GM12878 (cell line): ENCODE data around the gene SCARF1. TPM values are rescaled to one million over a fixed set of nuclear protein-coding genes. Genes with fewer than 3 reads are reported as not detected.

Experiments
- ATAC-seq: fragments of 200-7000 bp; cut with Tn5 transposase; 3 replicates; pipeline ENCODE4 v1.9.1; 2020; ENCODE audit warnings: mild to moderate bottlenecking, moderate library complexity
- BruUV-seq: library from RNA; stranded (reverse); fragments of 400-500 nt; replicated peaks from 2 replicates; lab custom pipeline; 2021; lab: Mats Ljungman, UMichigan
- CTCF ChIA-PET: fragments of 300-600 bp; sonication (Branson Sonifier 250); formaldehyde crosslinking; extraction: SDS; loops from one replicate; lab custom pipeline; 2021; ENCODE audit warnings: inconsistent platforms; lab: Yijun Ruan, JAX
- POLR2A ChIA-PET: fragments of 350-600 bp; formaldehyde crosslinking; extraction: SDS; loops from one replicate; lab custom pipeline; 2021; ENCODE audit warnings: inconsistent platforms; lab: Charles Lee
- RAD21 ChIA-PET: fragments of 300-600 bp; sonication (Branson Sonifier 250); formaldehyde crosslinking; loops from one replicate; lab custom pipeline; 2023; ENCODE audit warnings: antibody characterized with exemption; ENCODE audit not compliant: unreplicated experiment; lab: Charles Lee
- SMC1A ChIA-PET: fragments of 300-600 bp; sonication (Branson Sonifier 250); formaldehyde crosslinking; loops from one replicate; lab custom pipeline; 2023; ENCODE audit not compliant: unreplicated experiment, uncharacterized antibody; lab: Charles Lee
- DNase-seq: peaks from one replicate; pipeline ENCODE4 v3.0.0-alpha.2; 2011; ENCODE audit warnings: low read depth, low spot score
- FAIRE-seq: peaks from 3 replicates; lab custom pipeline; 2011; peaks lifted over from hg19 to GRCh38; lab: Jason Lieb, UNC
- H2AFZ ChIP-seq: 2 replicates; pipeline ENCODE4 v1.6.0; 2011; ENCODE audit warnings: low read depth, low read length, control low read depth; ENCODE audit not compliant: control insufficient read depth
- H3K27ac ChIP-seq: 2 replicates; pipeline ENCODE4 v1.5.1; 2011; ENCODE audit warnings: control low read depth; ENCODE audit not compliant: control insufficient read depth, insufficient read depth
- H3K27me3 ChIP-seq, 2 experiments: replicated peaks in 1 of 2; 2 replicates each; pipeline versions ENCODE4 v1.6.0 to v1.6.1; 2011; ENCODE audit warnings: low read length in 1 of 2; ENCODE audit not compliant: control insufficient read depth in 2 of 2, insufficient read depth in 2 of 2
- H3K36me3 ChIP-seq, 2 experiments: 2 replicates each; pipeline ENCODE4 v1.5.1; 2011; ENCODE audit warnings: low read length in 1 of 2; ENCODE audit not compliant: control insufficient read depth in 2 of 2, insufficient read depth in 2 of 2
- H3K4me1 ChIP-seq: 2 replicates; pipeline ENCODE4 v1.6.1; 2011; ENCODE audit warnings: mild to moderate bottlenecking, low read length, moderate library complexity, mixed read lengths; ENCODE audit not compliant: control insufficient read depth, insufficient read depth
- H3K4me2 ChIP-seq: 2 replicates; pipeline ENCODE4 v1.6.0; 2011; ENCODE audit warnings: control low read depth; ENCODE audit not compliant: control insufficient read depth, insufficient read depth
- H3K4me3 ChIP-seq: fragments of 200-600 bp; sonication (generic); 2 replicates; pipeline ENCODE4 v1.5.1; 2016
- H3K79me2 ChIP-seq: 2 replicates; pipeline ENCODE4 v1.6.0; 2011; ENCODE audit warnings: low read length; ENCODE audit not compliant: control insufficient read depth, insufficient read depth
- H3K9ac ChIP-seq: 2 replicates; pipeline ENCODE4 v1.8.0; 2011; ENCODE audit warnings: low read length, control low read depth, mixed read lengths; ENCODE audit not compliant: control insufficient read depth, insufficient read depth
- H3K9me3 ChIP-seq: replicated peaks from 3 replicates; pipeline ENCODE4 v1.5.1; 2011; ENCODE audit warnings: mild to moderate bottlenecking, low read length; ENCODE audit not compliant: control insufficient read depth, insufficient read depth
- H4K20me1 ChIP-seq: 2 replicates; pipeline ENCODE4 v1.6.0; 2011; ENCODE audit not compliant: control insufficient read depth, insufficient read depth
- BMI1 ChIP-seq: fragments of 450-650 bp; IDR thresholded peaks from 2 replicates; pipeline ENCODE4 v1.6.1; 2016; ENCODE audit warnings: mild to moderate bottlenecking, moderate library complexity, borderline replicate concordance
- ESRRA ChIP-seq: IDR thresholded peaks from 2 replicates; pipeline ENCODE4 v1.6.1; 2012; ENCODE audit warnings: mild to moderate bottlenecking, low read length, improper control_type of control experiment
- FOXM1 ChIP-seq: IDR thresholded peaks from 2 replicates; pipeline ENCODE4 v1.6.1; 2012; ENCODE audit warnings: low read depth, mild to moderate bottlenecking, inconsistent platforms, low read length, moderate library complexity
- HCFC1 ChIP-seq: fragments of 150-350 bp; IDR thresholded peaks from 2 replicates; pipeline ENCODE4 v1.6.1; 2014; ENCODE audit warnings: low read length
- NR2C1 ChIP-seq: fragments of 450-650 bp; IDR thresholded peaks from 2 replicates; pipeline ENCODE4 v1.6.1; 2017; ENCODE audit warnings: antibody characterized with exemption, mild to moderate bottlenecking, moderate library complexity
- SIN3A ChIP-seq: IDR thresholded peaks from 2 replicates; pipeline ENCODE4 v1.6.1; 2012; ENCODE audit warnings: low read depth, low read length, improper control_type of control experiment
- YY1 ChIP-seq: IDR thresholded peaks from 2 replicates; pipeline ENCODE4 v1.6.1; 2011; ENCODE audit warnings: low read depth, mild to moderate bottlenecking, low read length
- ZBTB33 ChIP-seq: fragments of 450-650 bp; IDR thresholded peaks from 2 replicates; pipeline ENCODE4 v1.6.1; 2017; ENCODE audit warnings: mild to moderate bottlenecking
- ZBTB40 ChIP-seq: fragments of 450-650 bp; IDR thresholded peaks from 2 replicates; pipeline ENCODE4 v1.6.1; 2016; ENCODE audit warnings: mild to moderate bottlenecking, moderate library complexity, borderline replicate concordance
- ZNF687 ChIP-seq: fragments of 450-650 bp; IDR thresholded peaks from 2 replicates; pipeline ENCODE4 v1.6.1; 2017; ENCODE audit warnings: mild to moderate bottlenecking, moderate library complexity
- WGBS: methylation state at CpG from one replicate; pipeline ENCODE4 v1.1.6; 2016; ENCODE audit warnings: low lambda C conversion rate; ENCODE audit not compliant: insufficient replicate concordance, insufficient coverage; ENCODE audit errors: missing lambda C conversion rate; 5-methylcytosine and 5-hydroxymethylcytosine counted together
- in situ Hi-C: fragments of 300-500 bp; cut with MboI; formaldehyde crosslinking; loops from 9 replicates; pipeline ENCODE4 v1.14.3; 2018; ENCODE audit warnings: mixed read lengths
- intact Hi-C: fragments of 100-400 bp; cut with micrococcal nuclease; formaldehyde crosslinking; loops from one replicate; pipeline ENCODE4 v1.14.2; 2022; ENCODE audit not compliant: unreplicated experiment
- polyA plus RNA-seq, 11 experiments: library from polyadenylated mRNA; depleted of rRNA in 4 of 11; unstranded in 6 of 11; stranded (reverse) in 5 of 11; fragments of >200 nt; fragmentation: Nextera tagmentation in 4 of 11; fragmentation: Illumina TruSeq in 1 of 11; extraction: Ambion mirVana in 4 of 11; extraction: Trizol in 1 of 11; gene quantifications; 1 replicate in 1 of 11; 2 replicates in 10 of 11; pipeline versions ENCODE4 v1.2.1 to v1.2.3, GENCODE V29; 2011 to 2016; ENCODE audit warnings: inconsistent platforms in 2 of 11, missing spikeins in 2 of 11, low read depth in 1 of 11
- total RNA-seq, 4 experiments: library from RNA; depleted of rRNA in 3 of 4; stranded (reverse); fragments of >200 nt in 3 of 4; fragmentation: Illumina TruSeq in 1 of 4; extraction: Trizol in 1 of 4; gene quantifications; 2 replicates each; pipeline versions ENCODE4 v1.2.1 to v1.2.3, GENCODE V29; 2013 to 2021

Gene SCARF1
- total and polyA plus RNA-seq, 10 of the 15 experiments (the other 5 are each of a cell fraction or from before 2014, with no cell fraction given): 0.10 to 1.7 (median 0.43) TPM

GRCh38 chr17:1684378-1685189 lies 39.1 kb upstream of the SCARF1 start, which contains the start of gene PRPF8:
Gene PRPF8 (minus strand): TSS chr17:1684867. CDS start chr17:1684571, 296 bp downstream.
- Histone ChIP-seq H3K27ac (peak within 1 kb of the TSS; percentile 86), H3K9me3 (no peaks in the 10 kb centered on the region), H3K27me3 (no peaks in the 10 kb centered on the region), H3K79me2 (peaks cover 30% of the 10 kb centered on the region), H3K4me1 (no peaks in the 10 kb centered on the region), H2AFZ (peak within 1 kb of the TSS; percentile 99), H3K36me3 (peaks cover 13 to 26% of the 10 kb centered on the region in 2 experiments), H4K20me1 (no peaks in the 10 kb centered on the region), H3K4me2 (peak within 1 kb of the TSS; percentile 82), H3K9ac (peak within 1 kb of the TSS; percentile 83), H3K4me3 (peak within 1 kb of the TSS; percentile 96)
- intact Hi-C loops (no loop called here), in situ Hi-C loops (no loop called here)
- DNase-seq (peak; percentile 95), FAIRE-seq (peak; percentile 94), ATAC-seq (peak; percentile 99)
- ChIA-PET POLR2A (interaction anchor here (0.6 to 1.7 kb wide), 7 partner anchors 18 to 708 kb away, joined by 3 to 11 read pairs (median 3); partner anchors contain the start of gene RILP), SMC1A (interaction anchor here (0.8 to 1.6 kb wide), 2 partner anchors 33 to 35 kb away, joined by 4 read pairs; no protein-coding TSS in a partner anchor), RAD21 (interaction anchor here (0.8 to 1.9 kb wide), 4 partner anchors 29 to 37 kb away, joined by 3 to 8 read pairs (median 4); partner anchors contain the start of gene RILP), CTCF (interaction anchor here (1.0 to 2.1 kb wide), 3 partner anchors 19 to 32 kb away, joined by 3 to 9 read pairs (median 6); no protein-coding TSS in a partner anchor)
- BruUV-seq: no TSS peak
- WGBS: 1% methylated on average over 72 of the region's 72 CpGs
- peak; percentile 98 for TF ChIP-seq YY1
- TF ChIP-seq BMI1: no peak
- TF ChIP-seq ESRRA: 0 out of 2 replicates have a peak, but pooled peaks have one; percentile 54
- peak; percentile 69 for TF ChIP-seq NR2C1
- TF ChIP-seq SIN3A: peak; percentile 84
- TF ChIP-seq ZNF687: 0 out of 2 replicates have a peak, but pooled peaks have one; percentile 48
- TF ChIP-seq FOXM1: no peak
- TF ChIP-seq ZBTB33: no peak
- peak; percentile 91 for TF ChIP-seq ZBTB40
- peak; percentile 64 for TF ChIP-seq HCFC1
